DMS114 treated with DMSO at 0.1 percent for 48 hours (cell line): Measurements from ENCODE around the gene MCOLN1.
"Not testable (repeated sequence)": the region's sequence is repeated elsewhere in the genome, so short reads cannot be mapped to it uniquely, and the experiment has no call there.

Experiments used
- DNase-seq: peaks from one replicate; lab custom pipeline; 2025; ENCODE audit not compliant: unreplicated experiment; lab: John Stamatoyannopoulos, UW

The MCOLN1 gene

DNA sequence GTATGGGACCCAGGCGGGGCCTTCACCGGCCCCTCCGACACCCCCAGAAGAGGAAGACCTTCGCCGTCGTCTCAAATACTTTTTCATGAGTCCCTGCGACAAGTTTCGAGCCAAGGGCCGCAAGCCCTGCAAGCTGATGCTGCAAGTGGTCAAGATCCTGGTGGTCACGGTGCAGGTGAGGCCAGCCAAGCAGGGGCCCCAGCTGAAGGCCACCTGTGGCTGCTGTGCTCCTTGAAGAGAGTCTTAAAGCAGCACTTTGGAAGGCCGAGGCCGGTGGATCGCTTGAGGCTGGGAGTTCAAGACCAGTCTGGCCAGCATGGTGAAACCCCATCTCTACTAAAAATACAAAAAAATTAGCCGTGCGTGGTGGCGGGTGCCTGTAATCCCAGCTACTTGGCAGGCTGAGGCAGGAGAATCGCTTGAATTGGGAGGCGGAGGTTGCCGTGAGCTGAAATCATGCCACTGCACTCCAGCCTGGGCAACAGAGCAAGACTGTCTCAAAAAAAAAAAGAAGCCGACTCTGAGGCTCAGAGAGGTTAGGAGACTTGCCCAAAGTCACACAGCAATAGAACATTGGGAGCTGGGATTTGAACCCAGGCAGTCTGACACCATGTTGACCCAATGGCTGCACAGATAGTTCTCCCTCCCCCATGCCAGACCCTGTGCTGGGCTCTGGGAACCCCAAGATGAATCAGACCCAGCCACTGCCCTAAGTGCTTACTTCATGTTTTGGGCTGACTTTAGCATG, 2.7 kb downstream of the MCOLN1 start:
- no peak for DNase-seq

- DNase-seq, result no peak
Measured at GRCh38 chr19:7526059-7526929, 3.9 kb downstream of the MCOLN1 start.

DNA sequence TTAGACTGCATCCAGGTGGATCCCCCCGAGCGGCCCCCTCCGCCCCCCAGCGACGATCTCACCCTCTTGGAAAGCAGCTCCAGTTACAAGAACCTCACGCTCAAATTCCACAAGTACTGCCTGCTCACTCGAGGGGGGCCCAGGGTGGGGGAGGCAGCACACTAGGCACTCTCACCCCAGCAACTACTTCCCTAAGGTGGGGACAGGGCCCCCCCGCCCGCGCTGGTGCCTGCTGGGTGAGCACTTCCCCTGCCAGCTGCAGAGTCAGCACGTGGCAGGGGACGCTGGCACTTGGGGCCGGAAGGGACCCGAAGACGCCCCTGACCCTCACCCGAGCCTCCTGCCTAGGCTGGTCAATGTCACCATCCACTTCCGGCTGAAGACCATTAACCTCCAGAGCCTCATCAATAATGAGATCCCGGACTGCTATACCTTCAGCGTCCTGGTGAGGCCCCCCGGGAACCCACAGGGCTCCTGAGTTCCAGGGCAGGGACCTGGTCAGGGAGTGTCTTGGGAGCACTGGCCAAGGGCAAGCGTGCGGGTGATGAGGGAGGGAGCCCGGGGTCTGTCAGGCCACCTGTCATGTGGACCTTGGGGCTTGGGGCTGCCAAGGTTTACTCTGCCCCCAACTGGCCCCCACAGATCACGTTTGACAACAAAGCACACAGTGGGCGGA, 5.2 kb downstream of the MCOLN1 start:
- DNase-seq, result no peak

- no peak for DNase-seq
Measured at GRCh38 chr19:7528192-7528519, 5.7 kb downstream of the MCOLN1 start.

- DNase-seq, result no peak
Measured at GRCh38 chr19:7528522-7529245, 6.3 kb downstream of the MCOLN1 start.

- DNase-seq, result no peak
Measured at GRCh38 chr19:7529246-7529600, 6.8 kb downstream of the MCOLN1 start.

DNA sequence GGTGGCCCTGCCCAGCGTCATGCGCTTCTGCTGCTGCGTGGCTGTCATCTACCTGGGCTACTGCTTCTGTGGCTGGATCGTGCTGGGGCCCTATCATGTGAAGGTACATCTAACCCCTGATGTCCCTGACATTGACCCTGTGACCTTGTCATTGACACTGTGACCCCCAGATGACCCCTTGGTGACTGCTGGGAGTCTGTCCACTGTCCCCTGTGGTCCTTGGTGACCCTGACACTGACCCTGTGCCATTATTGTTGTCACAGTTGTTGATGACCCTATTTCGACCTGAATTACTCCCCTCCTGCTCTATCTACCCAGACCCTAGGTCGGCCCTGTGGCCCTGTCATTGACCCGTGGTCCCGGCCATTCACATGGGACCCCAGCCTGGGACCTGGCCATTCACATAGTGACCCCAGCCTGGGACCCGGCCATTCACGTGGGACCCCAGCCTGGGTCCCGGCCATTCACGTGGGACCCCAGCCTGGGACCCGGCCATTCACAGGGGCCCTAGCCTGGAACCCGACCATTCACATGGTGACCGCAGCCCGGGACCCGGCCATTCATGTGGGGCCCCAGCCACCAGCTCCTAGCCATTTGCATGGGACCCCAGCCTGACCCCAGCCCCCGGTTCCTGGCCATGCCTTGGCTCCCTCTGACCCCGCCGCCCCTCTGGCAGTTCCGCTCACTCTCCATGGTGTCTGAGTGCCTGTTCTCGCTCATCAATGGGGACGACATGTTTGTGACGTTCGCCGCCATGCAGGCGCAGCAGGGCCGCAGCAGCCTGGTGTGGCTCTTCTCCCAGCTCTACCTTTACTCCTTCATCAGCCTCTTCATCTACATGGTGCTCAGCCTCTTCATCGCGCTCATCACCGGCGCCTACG, 7.4 kb downstream of the MCOLN1 start:
- DNase-seq, result no peak

- peak; percentile 28 for DNase-seq
Measured at GRCh38 chr19:7533281-7533885, 11.0 kb downstream of the MCOLN1 start.

DNA sequence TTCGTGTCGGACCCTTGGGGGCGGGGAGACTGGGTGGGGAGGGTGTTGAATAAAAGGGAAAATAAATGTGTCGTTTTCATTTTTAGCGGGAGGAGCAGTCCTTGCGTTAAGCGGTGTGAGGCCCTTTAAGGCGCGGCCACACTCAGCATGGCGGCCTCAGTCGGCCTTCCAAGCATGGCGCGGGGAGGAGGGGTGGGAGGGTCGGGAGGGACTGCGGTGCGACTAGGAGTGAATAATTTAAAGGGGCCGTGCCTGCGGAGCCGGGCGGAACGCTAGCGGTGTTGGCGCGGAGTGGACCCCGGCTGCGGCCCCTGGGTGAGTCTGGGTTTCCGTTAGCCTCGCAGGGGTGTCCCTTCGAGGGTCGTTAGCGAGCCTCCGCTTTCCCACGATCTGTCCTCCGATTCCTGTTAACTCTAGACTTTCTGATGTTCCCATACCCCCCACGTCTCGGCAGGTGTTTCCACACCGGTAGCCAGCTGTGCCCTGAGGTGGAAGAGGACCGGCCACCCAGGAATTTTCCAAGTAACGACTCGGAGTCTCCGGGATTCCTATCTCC, 11.6 kb downstream of the MCOLN1 start:
- DNase-seq, result peak; percentile 38

DNA sequence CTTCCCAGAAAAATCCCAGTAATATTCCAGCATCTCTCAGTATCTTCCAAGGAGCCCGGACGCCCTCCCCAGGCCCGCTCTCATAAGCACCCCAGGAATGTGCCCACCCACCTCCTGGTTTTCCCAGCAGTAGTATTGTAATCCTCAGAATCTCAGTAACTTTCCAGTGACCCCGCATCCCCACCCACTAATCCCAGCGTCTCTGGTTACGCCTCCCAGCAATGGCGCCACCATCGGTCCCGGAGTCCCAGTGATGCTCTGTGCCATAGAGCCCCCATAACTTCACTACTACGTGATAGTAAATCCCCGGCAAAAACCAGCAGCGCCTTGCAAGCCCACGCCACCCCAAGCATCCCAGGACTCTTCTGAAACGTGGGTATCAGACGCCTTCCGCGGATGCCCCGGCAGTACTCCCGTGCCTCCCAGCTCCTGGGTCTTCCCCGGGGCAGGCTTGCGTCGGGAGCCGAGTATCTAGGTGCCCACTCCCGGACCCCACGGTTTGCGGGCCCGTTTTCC, 12.2 kb downstream of the MCOLN1 start:
- peak; percentile 55 for DNase-seq

- DNase-seq, result peak; percentile 70
Measured at GRCh38 chr19:7535047-7535997, 12.9 kb downstream of the MCOLN1 start, which contains the start of gene PNPLA6. PNPLA6 (plus strand) TSS chr19:7535717; CDS start chr19:7535789, 72 bp downstream.

GRCh38 chr19:7535998-7536695, 13.7 kb downstream of the MCOLN1 start:
- no peak for DNase-seq

DNA sequence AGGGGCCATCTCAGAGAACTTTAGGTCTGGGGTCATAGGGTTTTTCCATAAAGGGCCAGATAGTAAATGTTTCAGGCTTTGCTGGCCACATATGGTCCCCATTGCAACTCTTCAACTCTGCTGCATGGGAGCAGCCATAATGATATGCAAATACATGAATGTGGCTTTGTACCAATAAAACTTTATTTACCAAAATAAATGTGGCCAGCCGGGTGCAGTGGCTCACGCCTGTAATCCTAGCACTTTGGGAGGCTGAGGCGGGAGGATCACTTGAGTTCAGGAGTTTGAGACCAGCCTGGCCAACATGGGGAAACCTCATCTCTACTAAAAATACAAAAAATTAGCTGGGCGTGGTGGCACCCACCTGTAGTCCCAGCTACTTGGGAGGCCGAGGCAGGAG, 16.6 kb downstream of the MCOLN1 start:
- not testable (repeated sequence) for DNase-seq

GRCh38 chr19:7539827-7540425, 17.5 kb downstream of the MCOLN1 start:
- no peak for DNase-seq

DNA sequence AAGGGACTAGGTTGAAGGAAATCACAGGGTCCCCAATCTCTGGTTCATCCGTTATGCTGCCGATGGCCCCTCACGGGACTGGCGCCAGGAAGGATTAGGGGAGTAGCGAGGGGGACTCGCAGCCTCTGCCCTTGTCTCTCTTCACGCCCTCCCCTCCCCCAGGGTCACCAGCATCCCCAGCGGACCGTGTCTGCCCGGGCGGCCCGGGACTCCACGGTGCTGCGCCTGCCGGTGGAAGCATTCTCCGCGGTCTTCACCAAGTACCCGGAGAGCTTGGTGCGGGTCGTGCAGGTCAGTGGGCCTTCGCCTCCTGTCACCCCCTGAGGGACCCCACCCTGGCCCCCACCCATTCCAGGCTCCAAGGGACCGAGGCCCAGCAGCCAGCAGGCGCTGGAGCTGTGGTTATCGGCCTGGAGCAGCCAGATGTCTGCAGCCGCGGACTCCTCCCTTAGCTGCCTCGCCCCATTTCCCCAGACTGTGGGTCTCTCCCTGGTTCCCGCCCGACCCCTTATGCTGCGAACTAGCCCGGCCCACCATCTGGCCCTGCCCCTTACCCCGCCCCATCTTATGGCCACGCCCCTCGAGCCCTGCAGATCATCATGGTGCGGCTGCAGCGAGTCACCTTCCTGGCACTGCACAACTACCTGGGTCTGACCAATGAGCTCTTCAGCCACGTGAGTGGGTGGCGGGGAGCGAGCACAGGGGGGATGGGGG, 18.5 kb downstream of the MCOLN1 start:
- DNase-seq, result no peak

GRCh38 chr19:7541475-7541824, 19.0 kb downstream of the MCOLN1 start:
- no peak for DNase-seq
